Colonic mucosa (tissue), 4 donors: ENCODE measurements around the gene DLG3. TPM values are rescaled to one million over a fixed set of nuclear protein-coding genes. Genes with fewer than 3 reads are reported as not detected.

Experiments
- DNase-seq: peaks from one replicate; pipeline ENCODE4 v3.0.0-alpha.2; 2020
- H3K27ac ChIP-seq: fragments of 200-600 bp; one replicate; pipeline ENCODE4 v1.8.0; 2021
- H3K27me3 ChIP-seq: fragments of 200-600 bp; one replicate; pipeline ENCODE4 v1.8.0; 2021
- H3K36me3 ChIP-seq: fragments of 200-600 bp; one replicate; pipeline ENCODE4 v1.8.0; 2021
- H3K4me1 ChIP-seq: fragments of 200-600 bp; one replicate; pipeline ENCODE4 v1.8.0; 2021; ENCODE audit warnings: mild to moderate bottlenecking
- H3K4me3 ChIP-seq: fragments of 200-600 bp; one replicate; pipeline ENCODE4 v1.8.0; 2021
- H3K9ac ChIP-seq, 2 donors: one replicate each; pipeline ENCODE4 v1.7.0; 2013; ENCODE audit warnings: control low read depth in 2 of 2, low read depth in 2 of 2, low read length in 2 of 2
- H3K9me3 ChIP-seq: fragments of 200-600 bp; one replicate; pipeline ENCODE4 v1.8.0; 2021
- intact Hi-C: fragments of 100-400 bp; cut with DNase I; formaldehyde crosslinking; loops from one replicate; pipeline ENCODE4 v1.14.1; 2022
- total RNA-seq, 2 donors: library from RNA; stranded (reverse); fragmentation: NEBNext Ultra II Directional in 1 of 2; extraction: Animal tissue kit (Norgen Biotek cat#: 25700) in 1 of 2; gene quantifications; one replicate each; pipeline ENCODE4 v1.2.1, GENCODE V29; 2021
- TF ChIP-seq, protein P1 (sequence below): fragments of 200-600 bp; IDR thresholded peaks from one replicate; pipeline ENCODE4 v1.8.0; 2022; ENCODE audit warnings: antibody characterized with exemption, mild to moderate bottlenecking
- donor health status: healthy.
- donor health status: DM: no; HTN: no; CAD: no.
- donor health status: DM: no; HTN: no; CAD: no.

Gene DLG3
- total RNA-seq, 2 donors from 2014 or later, result 68.9 to 78.9 TPM

DNA sequence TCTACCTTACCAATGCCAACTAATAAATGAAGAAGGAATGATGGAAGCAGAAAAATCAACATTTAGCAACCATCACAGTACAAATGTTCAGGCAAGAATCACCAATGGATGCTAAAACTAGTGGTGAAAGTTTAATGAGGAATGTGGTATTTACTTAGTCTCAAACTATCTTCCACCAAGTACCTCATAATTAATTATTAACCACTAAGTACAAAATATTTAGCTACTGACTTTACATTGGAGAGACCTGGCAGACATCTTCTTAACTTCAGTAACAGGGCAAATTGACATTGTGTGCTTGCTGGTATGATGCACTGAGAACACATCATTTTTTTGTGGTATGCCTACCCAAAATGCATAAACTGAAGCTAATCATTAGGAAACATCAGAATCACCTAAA lies 82.4 kb downstream of the DLG3 start:
- Histone ChIP-seq H3K4me3 (no peak overlapping the region), H3K4me1 (no peaks in the 10 kb centered on the region), H3K9me3 (no peaks in the 10 kb centered on the region), H3K9ac (no peak overlapping the region), H3K36me3 (no peaks in the 10 kb centered on the region), H3K27me3 (no peaks in the 10 kb centered on the region), H3K27ac (no peak overlapping the region)
- intact Hi-C loops, result no loop called here
- no peak for DNase-seq
- TF ChIP-seq, protein P1, sequence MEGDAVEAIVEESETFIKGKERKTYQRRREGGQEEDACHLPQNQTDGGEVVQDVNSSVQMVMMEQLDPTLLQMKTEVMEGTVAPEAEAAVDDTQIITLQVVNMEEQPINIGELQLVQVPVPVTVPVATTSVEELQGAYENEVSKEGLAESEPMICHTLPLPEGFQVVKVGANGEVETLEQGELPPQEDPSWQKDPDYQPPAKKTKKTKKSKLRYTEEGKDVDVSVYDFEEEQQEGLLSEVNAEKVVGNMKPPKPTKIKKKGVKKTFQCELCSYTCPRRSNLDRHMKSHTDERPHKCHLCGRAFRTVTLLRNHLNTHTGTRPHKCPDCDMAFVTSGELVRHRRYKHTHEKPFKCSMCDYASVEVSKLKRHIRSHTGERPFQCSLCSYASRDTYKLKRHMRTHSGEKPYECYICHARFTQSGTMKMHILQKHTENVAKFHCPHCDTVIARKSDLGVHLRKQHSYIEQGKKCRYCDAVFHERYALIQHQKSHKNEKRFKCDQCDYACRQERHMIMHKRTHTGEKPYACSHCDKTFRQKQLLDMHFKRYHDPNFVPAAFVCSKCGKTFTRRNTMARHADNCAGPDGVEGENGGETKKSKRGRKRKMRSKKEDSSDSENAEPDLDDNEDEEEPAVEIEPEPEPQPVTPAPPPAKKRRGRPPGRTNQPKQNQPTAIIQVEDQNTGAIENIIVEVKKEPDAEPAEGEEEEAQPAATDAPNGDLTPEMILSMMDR, result no peak

GRCh38 chrX:70527610-70528345 lies 83.1 kb downstream of the DLG3 start:
- Histone ChIP-seq H3K9ac (no peak overlapping the region), H3K27ac (no peak overlapping the region), H3K9me3 (no peaks in the 10 kb centered on the region), H3K36me3 (no peaks in the 10 kb centered on the region), H3K4me1 (no peaks in the 10 kb centered on the region), H3K4me3 (no peak overlapping the region), H3K27me3 (no peaks in the 10 kb centered on the region)
- TF ChIP-seq, protein P1, result no peak
- no peak for DNase-seq
- intact Hi-C loops, result no loop called here

DNA sequence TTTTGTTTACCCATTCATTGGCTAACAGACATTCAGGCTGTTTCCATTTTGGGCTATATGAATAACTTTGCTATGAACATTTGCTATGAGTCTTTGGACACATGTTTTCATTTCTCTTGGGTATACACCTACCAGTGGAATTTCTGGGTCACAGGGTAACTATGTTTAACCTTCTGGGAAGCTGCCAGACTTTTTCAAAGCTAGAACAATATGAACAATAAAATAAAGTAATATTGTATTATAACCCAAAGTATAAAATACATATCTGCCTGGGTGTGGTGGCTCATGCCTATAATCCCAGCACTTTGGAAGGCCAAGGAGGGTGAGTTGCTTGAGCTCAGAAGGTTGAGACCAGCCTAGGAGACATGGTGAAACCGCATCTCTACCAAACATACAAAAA lies 90.6 kb downstream of the DLG3 start:
- Histone ChIP-seq H3K4me1 (no peaks in the 10 kb centered on the region), H3K9ac (no peak overlapping the region), H3K27ac (no peak overlapping the region), H3K9me3 (no peaks in the 10 kb centered on the region), H3K36me3 (no peaks in the 10 kb centered on the region), H3K4me3 (no peak overlapping the region), H3K27me3 (no peaks in the 10 kb centered on the region)
- DNase-seq, result peak; percentile 21
- TF ChIP-seq, protein P1, result no peak
- intact Hi-C loops, result no loop called here

- Histone ChIP-seq H3K9me3 (no peaks in the 10 kb centered on the region), H3K27ac (no peak overlapping the region), H3K9ac (no peak overlapping the region), H3K27me3 (no peaks in the 10 kb centered on the region), H3K4me1 (no peaks in the 10 kb centered on the region), H3K4me3 (no peak overlapping the region), H3K36me3 (no peaks in the 10 kb centered on the region)
- intact Hi-C loops, result no loop called here
- DNase-seq, result no peak
- TF ChIP-seq, protein P1, result no peak
Observed at GRCh38 chrX:70549429-70549828, 104.8 kb downstream of the DLG3 start.

DNA sequence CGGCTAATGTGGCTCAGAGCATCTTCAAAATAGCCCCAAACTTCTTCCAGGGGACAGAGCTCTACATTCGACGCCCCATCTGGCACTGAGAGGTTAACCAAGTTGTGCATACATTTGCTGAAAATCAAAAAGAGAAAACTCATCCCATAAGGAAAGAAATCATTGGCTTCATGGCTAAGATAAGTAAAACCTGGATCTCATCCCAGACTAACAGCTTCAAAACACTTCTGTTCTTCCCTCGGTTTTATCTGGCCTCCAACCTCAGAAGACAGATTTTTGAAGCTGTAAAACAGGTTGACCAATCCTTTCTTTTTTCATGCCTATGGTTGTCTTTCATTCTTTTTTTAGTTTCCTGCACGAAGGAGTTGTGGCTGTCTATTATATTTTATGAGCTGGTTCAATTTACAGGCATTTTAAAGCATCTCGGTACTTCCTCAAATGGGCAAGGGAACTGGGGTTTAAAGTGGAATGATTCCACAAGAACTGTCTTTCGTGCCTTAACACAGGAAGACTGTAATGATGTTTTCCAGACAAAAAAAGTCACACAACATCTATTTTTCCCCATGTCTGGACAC lies 107.6 kb downstream of the DLG3 start:
- intact Hi-C loops, result loop anchor here (5.0 kb wide), 1 partner anchor 100 kb away; no protein-coding TSS in a partner anchor
- Histone ChIP-seq H3K36me3 (no peaks in the 10 kb centered on the region), H3K27me3 (no peaks in the 10 kb centered on the region), H3K4me3 (no peak overlapping the region), H3K9ac (no peak overlapping the region), H3K4me1 (no peaks in the 10 kb centered on the region), H3K9me3 (no peaks in the 10 kb centered on the region), H3K27ac (no peak overlapping the region)
- no peak for DNase-seq
- TF ChIP-seq, protein P1, result no peak
